ENCODE measurements around the gene ATR.
"Not testable (repeated sequence)": the region's sequence is repeated elsewhere in the genome, so short reads cannot be mapped to it uniquely, and the experiment has no call there.

The ATR gene

GRCh38 chr3:142609136-142609535 lies 30.6 kb upstream of the ATR start:
- 91% methylated on average over 1 of the region's 1 CpG for WGBS
- no peak overlapping the region for H3K9ac ChIP-seq (ENCODE audit: low read depth, low read length)
- H3K4me1 ChIP-seq (ENCODE audit: insufficient read depth, low read length), result no peaks in the 10 kb centered on the region; the same call in 1 of the 2 replicates
- H3K9me3 ChIP-seq (ENCODE audit: insufficient read depth, low read depth, low read length), result no peaks in the 10 kb centered on the region
- H3K36me3 ChIP-seq (ENCODE audit: insufficient read depth, low read length), result no peaks in the 10 kb centered on the region
- H3K27me3 ChIP-seq (ENCODE audit: insufficient read depth, low read length), result no peaks in the 10 kb centered on the region
- no peak overlapping the region for H3K27ac ChIP-seq (ENCODE audit: low read depth, low read length)
- no peak overlapping the region for H3K4me3 ChIP-seq (ENCODE audit: low read length)

- Histone ChIP-seq H3K9me3 (ENCODE audit: insufficient read depth, low read depth, low read length) (no peaks in the 10 kb centered on the region), H3K4me1 (ENCODE audit: insufficient read depth, low read length) (no peaks in the 10 kb centered on the region; the same call in 1 of the 2 replicates), H3K27ac (ENCODE audit: low read depth, low read length) (no peak overlapping the region), H3K9ac (ENCODE audit: low read depth, low read length) (no peak overlapping the region), H3K36me3 (ENCODE audit: insufficient read depth, low read length) (no peaks in the 10 kb centered on the region), H3K4me3 (ENCODE audit: low read length) (no peak overlapping the region), H3K27me3 (ENCODE audit: insufficient read depth, low read length) (no peaks in the 10 kb centered on the region)
- 92% methylated on average over 1 of the region's 1 CpG for WGBS
Measured at GRCh38 chr3:142608631-142609030, 30.1 kb upstream of the ATR start.

GRCh38 chr3:142604940-142605339 lies 26.4 kb upstream of the ATR start:
- no peaks in the 10 kb centered on the region for H3K27me3 ChIP-seq (ENCODE audit: insufficient read depth, low read length)

GRCh38 chr3:142603386-142603705 lies 24.8 kb upstream of the ATR start:
- WGBS, result 96% methylated on average over 7 of the region's 7 CpGs
- not testable (repeated sequence) for H3K36me3 ChIP-seq (ENCODE audit: insufficient read depth, low read length); H3K4me1 ChIP-seq (ENCODE audit: insufficient read depth, low read length); H3K4me3 ChIP-seq (ENCODE audit: low read length); H3K9me3 ChIP-seq (ENCODE audit: insufficient read depth, low read depth, low read length); H3K27ac ChIP-seq (ENCODE audit: low read depth, low read length); H3K27me3 ChIP-seq (ENCODE audit: insufficient read depth, low read length); H3K9ac ChIP-seq (ENCODE audit: low read depth, low read length)

More at GRCh38 chr3:142604940-142605339, 26.4 kb upstream of the ATR start:
- Histone ChIP-seq H3K4me3 (ENCODE audit: low read length) (no peak overlapping the region), H3K27ac (ENCODE audit: low read depth, low read length) (no peak overlapping the region), H3K9ac (ENCODE audit: low read depth, low read length) (no peak overlapping the region), H3K4me1 (ENCODE audit: insufficient read depth, low read length) (no peaks in the 10 kb centered on the region; the same call in 1 of the 2 replicates), H3K36me3 (ENCODE audit: insufficient read depth, low read length) (no peaks in the 10 kb centered on the region), H3K9me3 (ENCODE audit: insufficient read depth, low read depth, low read length) (no peaks in the 10 kb centered on the region)

- Histone ChIP-seq H3K27ac (ENCODE audit: low read depth, low read length) (no peak overlapping the region), H3K27me3 (ENCODE audit: insufficient read depth, low read length) (no peaks in the 10 kb centered on the region), H3K9ac (ENCODE audit: low read depth, low read length) (no peak overlapping the region), H3K4me3 (ENCODE audit: low read length) (no peak overlapping the region), H3K36me3 (ENCODE audit: insufficient read depth, low read length) (no peaks in the 10 kb centered on the region), H3K4me1 (ENCODE audit: insufficient read depth, low read length) (no peaks in the 10 kb centered on the region; the same call in 1 of the 2 replicates), H3K9me3 (ENCODE audit: insufficient read depth, low read depth, low read length) (no peaks in the 10 kb centered on the region)
- 93% methylated on average over 13 of the region's 13 CpGs for WGBS
Measured at GRCh38 chr3:142602619-142603385, 24.3 kb upstream of the ATR start.

- no peak overlapping the region for H3K4me3 ChIP-seq (ENCODE audit: low read length)
- no peak overlapping the region for H3K9ac ChIP-seq (ENCODE audit: low read depth, low read length)
- WGBS, result 96% methylated on average over 3 of the region's 4 CpGs
- peaks cover 5% of the 10 kb centered on the region; the same call in 1 of the 2 replicates for H3K27me3 ChIP-seq (ENCODE audit: insufficient read depth, low read length)
- H3K36me3 ChIP-seq (ENCODE audit: insufficient read depth, low read length), result no peaks in the 10 kb centered on the region
- no peaks in the 10 kb centered on the region for H3K9me3 ChIP-seq (ENCODE audit: insufficient read depth, low read depth, low read length)
- H3K27ac ChIP-seq (ENCODE audit: low read depth, low read length), result no peak overlapping the region
- H3K4me1 ChIP-seq (ENCODE audit: insufficient read depth, low read length), result peaks cover 4% of the 10 kb centered on the region
Measured at GRCh38 chr3:142601713-142602112, 23.2 kb upstream of the ATR start.

GRCh38 chr3:142597906-142598305 lies 19.4 kb upstream of the ATR start:
- H3K27ac ChIP-seq (ENCODE audit: low read depth, low read length), result no peak overlapping the region
- H3K36me3 ChIP-seq (ENCODE audit: insufficient read depth, low read length), result no peaks in the 10 kb centered on the region
- peaks cover 8% of the 10 kb centered on the region; the same call in 1 of the 2 replicates for H3K27me3 ChIP-seq (ENCODE audit: insufficient read depth, low read length)
- H3K4me3 ChIP-seq (ENCODE audit: low read length), result peak overlapping the region; percentile 61
- H3K9ac ChIP-seq (ENCODE audit: low read depth, low read length), result no peak overlapping the region
- H3K4me1 ChIP-seq (ENCODE audit: insufficient read depth, low read length), result peaks cover 11% of the 10 kb centered on the region; the same call in 1 of the 2 replicates
- H3K9me3 ChIP-seq (ENCODE audit: insufficient read depth, low read depth, low read length), result no peaks in the 10 kb centered on the region
- 63% methylated on average over 2 of the region's 3 CpGs for WGBS

- peaks cover 11% of the 10 kb centered on the region; the same call in 1 of the 2 replicates for H3K4me1 ChIP-seq (ENCODE audit: insufficient read depth, low read length)
- 7% methylated on average over 5 of the region's 5 CpGs for WGBS
Measured at GRCh38 chr3:142596726-142597088, 18.2 kb upstream of the ATR start.

GRCh38 chr3:142595951-142596725 lies 17.6 kb upstream of the ATR start, which contains the start of gene PLS1:
TSS of gene PLS1 (plus strand) at chr3:142596393. CDS start at chr3:142664238, 67,845 bp downstream.
- H3K9ac ChIP-seq (ENCODE audit: low read depth, low read length), result peak within 1 kb of the TSS; percentile 43
- H3K9me3 ChIP-seq (ENCODE audit: insufficient read depth, low read depth, low read length), result no peaks in the 10 kb centered on the region
- no peak within 1 kb of the TSS for H3K27ac ChIP-seq (ENCODE audit: low read depth, low read length)
- under 1% methylated on average over 56 of the region's 56 CpGs for WGBS
- H3K4me3 ChIP-seq (ENCODE audit: low read length), result peak within 1 kb of the TSS; percentile 61
- no peaks in the 10 kb centered on the region for H3K36me3 ChIP-seq (ENCODE audit: insufficient read depth, low read length)
- H3K27me3 ChIP-seq (ENCODE audit: insufficient read depth, low read length), result peaks cover 8% of the 10 kb centered on the region; the same call in 1 of the 2 replicates
- peaks cover 11% of the 10 kb centered on the region; the same call in 1 of the 2 replicates for H3K4me1 ChIP-seq (ENCODE audit: insufficient read depth, low read length)

More at GRCh38 chr3:142596726-142597088, 18.2 kb upstream of the ATR start:
- H3K36me3 ChIP-seq (ENCODE audit: insufficient read depth, low read length), result no peaks in the 10 kb centered on the region
- peak overlapping the region; percentile 43 for H3K9ac ChIP-seq (ENCODE audit: low read depth, low read length)
- peak overlapping the region; percentile 61 for H3K4me3 ChIP-seq (ENCODE audit: low read length)
- no peaks in the 10 kb centered on the region for H3K9me3 ChIP-seq (ENCODE audit: insufficient read depth, low read depth, low read length)
- H3K27me3 ChIP-seq (ENCODE audit: insufficient read depth, low read length), result peaks cover 8% of the 10 kb centered on the region; the same call in 1 of the 2 replicates
- no peak overlapping the region for H3K27ac ChIP-seq (ENCODE audit: low read depth, low read length)

- no peak overlapping the region for H3K27ac ChIP-seq (ENCODE audit: low read depth, low read length)
Measured at GRCh38 chr3:142595581-142595950, 17.0 kb upstream of the ATR start.

GRCh38 chr3:142595141-142595540 lies 16.6 kb upstream of the ATR start:
- 78% methylated on average over 1 of the region's 1 CpG for WGBS
- no peak overlapping the region for H3K27ac ChIP-seq (ENCODE audit: low read depth, low read length)
- peak overlapping the region; percentile 61 for H3K4me3 ChIP-seq (ENCODE audit: low read length)
- peaks cover 8% of the 10 kb centered on the region; the same call in 1 of the 2 replicates for H3K27me3 ChIP-seq (ENCODE audit: insufficient read depth, low read length)
- H3K4me1 ChIP-seq (ENCODE audit: insufficient read depth, low read length), result peaks cover 11% of the 10 kb centered on the region; the same call in 1 of the 2 replicates
- no peaks in the 10 kb centered on the region for H3K9me3 ChIP-seq (ENCODE audit: insufficient read depth, low read depth, low read length)
- peak overlapping the region; percentile 43; the same call in 1 of the 2 replicates for H3K9ac ChIP-seq (ENCODE audit: low read depth, low read length)
- H3K36me3 ChIP-seq (ENCODE audit: insufficient read depth, low read length), result no peaks in the 10 kb centered on the region

More at GRCh38 chr3:142595581-142595950, 17.0 kb upstream of the ATR start:
- 17% methylated on average over 6 of the region's 7 CpGs for WGBS
- peak overlapping the region; percentile 61 for H3K4me3 ChIP-seq (ENCODE audit: low read length)
- H3K27me3 ChIP-seq (ENCODE audit: insufficient read depth, low read length), result peaks cover 8% of the 10 kb centered on the region; the same call in 1 of the 2 replicates
- H3K36me3 ChIP-seq (ENCODE audit: insufficient read depth, low read length), result no peaks in the 10 kb centered on the region
- H3K9me3 ChIP-seq (ENCODE audit: insufficient read depth, low read depth, low read length), result no peaks in the 10 kb centered on the region
- peaks cover 11% of the 10 kb centered on the region; the same call in 1 of the 2 replicates for H3K4me1 ChIP-seq (ENCODE audit: insufficient read depth, low read length)
- H3K9ac ChIP-seq (ENCODE audit: low read depth, low read length), result peak overlapping the region; percentile 43
